IMR-90 (cell line): ENCODE measurements around the gene ROBO4.
A peak's percentile ranks its signal among the peaks of the same experiment; 100 is the strongest.

Experiments
- CEBPB ChIP-seq: IDR thresholded peaks from 2 replicates; pipeline ENCODE4 v1.6.1; 2012; ENCODE audit warnings: low read depth, low read length, improper control_type of control experiment
- CHD1 ChIP-seq: IDR thresholded peaks from 2 replicates; pipeline ENCODE4 v1.6.1; 2012; ENCODE audit warnings: low read depth, low read length, improper control_type of control experiment
- CTCF ChIP-seq: conservative IDR thresholded peaks from 2 replicates; pipeline ENCODE4 v1.5.1; 2012; ENCODE audit warnings: mild to moderate bottlenecking, low read depth, low read length, improper control_type of control experiment
- NFE2L2 ChIP-seq: fragments of 150-350 bp; IDR thresholded peaks from 2 replicates; pipeline ENCODE4 v1.6.1; 2016; ENCODE audit warnings: low read depth, mild to moderate bottlenecking, low read length
- POLR2A ChIP-seq: IDR thresholded peaks from 2 replicates; pipeline ENCODE4 v1.6.1; 2012; ENCODE audit warnings: mild to moderate bottlenecking, low read depth, low read length
- RAD21 ChIP-seq: IDR thresholded peaks from 2 replicates; pipeline ENCODE4 v1.6.1; 2012; ENCODE audit warnings: low read length, improper control_type of control experiment
- SMC3 ChIP-seq: fragments of 150-350 bp; IDR thresholded peaks from 2 replicates; pipeline ENCODE4 v1.6.1; 2016; ENCODE audit warnings: low read depth, mild to moderate bottlenecking, antibody characterized with exemption, low read length, moderate library complexity
- USF2 ChIP-seq: fragments of 150-350 bp; IDR thresholded peaks from 2 replicates; pipeline ENCODE4 v1.6.1; 2017; ENCODE audit warnings: mild to moderate bottlenecking, antibody characterized with exemption, low read length, low read depth

- 0 out of 2 replicates have a peak, but pooled peaks have one; percentile 13 for TF ChIP-seq CTCF
- TF ChIP-seq USF2: no peak
- TF ChIP-seq CEBPB: peak; percentile 35; the same call in 1 of the 2 replicates
- no peak for TF ChIP-seq NFE2L2
- TF ChIP-seq RAD21: no peak
- no peak for TF ChIP-seq SMC3
- no peak for TF ChIP-seq CHD1
- TF ChIP-seq POLR2A: no peak
Measured at GRCh38 chr11:124920870-124921609, 23.4 kb upstream of the ROBO4 start.
